Dermis microvascular lymphatic vessel endothelial cell (primary cell): ENCODE results near the gene ZNF236. TPM values are rescaled to one million over a fixed set of nuclear protein-coding genes. Genes with fewer than 3 reads are reported as not detected.
A peak's percentile ranks its signal among the peaks of the same experiment; 100 is the strongest.
"Not testable (repeated sequence)": the region's sequence is repeated elsewhere in the genome, so short reads cannot be mapped to it uniquely, and the experiment has no call there.

Experiments used
- DNase-seq, 2 donors: peaks; one replicate each; pipeline versions ENCODE4 v3.0.0 to v3.0.0-alpha.2; 2010; ENCODE audit warnings: low read depth in 2 of 2
- total RNA-seq: library from RNA; depleted of rRNA; stranded (reverse); fragments of >200 nt; gene quantifications from 2 replicates; pipeline ENCODE4 v1.2.1, GENCODE V29; 2014

Gene ZNF236
- total RNA-seq, 1 donor from 2014 or later = 3.9 TPM

- DNase-seq = no peak
Measured at GRCh38 chr18:76988031-76988826, 165.9 kb downstream of the ZNF236 start.

DNA sequence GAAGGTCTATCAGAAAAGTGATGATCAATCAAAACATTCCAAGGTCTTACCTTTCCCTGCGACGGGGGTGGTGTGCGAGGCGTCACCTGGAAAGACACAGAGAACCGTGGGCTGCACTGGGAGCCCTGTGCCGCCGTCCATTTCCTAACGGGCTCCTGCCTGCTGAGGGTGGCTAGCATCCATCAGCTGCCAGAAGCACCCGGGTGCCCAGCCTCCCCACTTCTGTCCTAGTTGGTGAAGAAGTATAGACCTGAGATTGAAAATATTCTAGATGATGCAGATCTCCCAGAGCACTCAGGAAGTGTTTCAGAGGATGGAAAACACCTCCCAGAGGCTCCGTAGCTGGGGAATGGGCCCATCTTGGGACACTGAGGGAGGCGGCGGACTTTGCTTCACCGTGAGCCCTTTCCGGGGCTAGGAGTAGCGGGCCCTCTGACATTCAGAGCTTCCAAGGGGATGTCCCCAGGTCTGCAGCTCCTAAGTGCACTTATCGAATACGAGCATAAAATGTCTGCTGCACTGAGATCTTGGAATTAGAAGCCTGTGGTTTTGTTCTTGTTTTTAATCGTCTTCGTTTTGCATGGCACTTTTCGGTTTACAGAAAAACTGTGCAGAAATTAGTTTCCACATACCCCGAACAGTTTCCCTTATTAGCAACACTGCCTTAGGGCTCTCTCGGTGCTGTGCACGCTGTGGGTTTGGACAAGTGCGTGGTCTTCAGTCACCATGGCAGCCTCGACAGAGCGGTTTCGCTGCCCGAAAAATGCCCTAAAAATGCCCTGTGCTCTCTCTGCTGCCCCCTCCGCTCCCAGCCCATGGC, 166.7 kb downstream of the ZNF236 start:
- DNase-seq = no peak

DNA sequence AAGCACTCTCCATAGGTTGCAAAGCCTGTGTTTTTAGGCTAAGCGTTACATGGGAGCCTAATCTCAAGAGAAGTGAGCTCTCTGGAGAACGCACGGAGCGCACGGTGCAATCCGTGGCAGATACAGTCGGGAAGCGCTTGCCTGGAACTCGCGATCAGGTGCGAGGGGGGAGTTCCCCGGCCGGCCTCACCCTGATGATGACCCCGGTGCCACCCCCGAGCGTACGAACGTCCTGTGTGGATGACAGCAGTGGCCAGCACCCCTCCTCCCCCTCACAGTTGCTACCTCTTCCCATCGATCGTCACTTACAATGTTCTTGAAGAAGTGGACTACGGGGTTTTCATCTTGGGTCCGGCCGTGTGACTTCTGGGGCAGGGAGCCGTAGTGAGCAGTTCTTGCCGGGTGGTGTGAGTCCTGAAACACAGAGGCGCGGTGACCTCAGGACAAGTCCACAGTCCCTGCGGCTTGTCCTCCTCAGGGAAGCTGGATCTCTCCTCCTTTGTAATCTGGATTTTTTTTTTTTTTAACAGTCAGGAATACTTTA, 167.4 kb downstream of the ZNF236 start:
- no peak for DNase-seq

- DNase-seq = not testable (repeated sequence)
Measured at GRCh38 chr18:76990343-76991020, 168.1 kb downstream of the ZNF236 start.

- no peak for DNase-seq
Measured at GRCh38 chr18:76991021-76991688, 168.8 kb downstream of the ZNF236 start.

- DNase-seq = no peak
Measured at GRCh38 chr18:76992226-76993084, 170.1 kb downstream of the ZNF236 start.

DNA sequence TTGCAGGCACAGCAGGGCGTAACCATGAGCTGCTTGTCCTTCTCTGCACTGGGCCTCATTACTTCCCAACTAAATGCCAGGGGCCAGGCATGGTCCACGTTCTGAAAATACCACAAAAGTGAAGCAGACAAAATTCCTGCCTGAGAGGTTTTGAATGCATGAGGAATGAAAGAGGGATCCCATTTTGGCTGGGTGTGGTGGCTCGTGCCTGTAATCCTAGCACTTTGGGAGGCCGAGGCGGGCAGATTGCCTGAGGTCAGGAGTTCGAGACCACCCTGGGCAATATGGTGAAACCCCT, 170.7 kb downstream of the ZNF236 start:
- no peak for DNase-seq

DNA sequence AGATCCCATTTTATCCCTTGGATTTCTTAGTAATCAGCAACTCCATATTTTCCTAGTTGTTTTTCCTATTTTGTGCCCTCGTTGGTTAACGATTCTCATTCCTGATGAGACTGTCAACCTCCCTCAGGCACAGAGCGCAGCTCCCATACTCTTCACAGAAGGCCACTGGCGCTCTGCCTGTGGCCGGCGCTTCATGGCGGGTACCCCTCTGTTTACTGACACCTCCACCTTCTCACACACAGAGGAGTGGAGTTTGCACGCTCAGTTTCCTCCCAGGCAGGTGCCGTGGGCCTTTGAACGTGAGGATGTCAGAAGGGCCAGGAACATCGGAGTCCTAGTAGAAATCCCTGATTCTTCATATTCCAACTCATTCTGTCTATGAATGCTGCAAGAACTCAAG, 171.2 kb downstream of the ZNF236 start:
- no peak for DNase-seq

DNA sequence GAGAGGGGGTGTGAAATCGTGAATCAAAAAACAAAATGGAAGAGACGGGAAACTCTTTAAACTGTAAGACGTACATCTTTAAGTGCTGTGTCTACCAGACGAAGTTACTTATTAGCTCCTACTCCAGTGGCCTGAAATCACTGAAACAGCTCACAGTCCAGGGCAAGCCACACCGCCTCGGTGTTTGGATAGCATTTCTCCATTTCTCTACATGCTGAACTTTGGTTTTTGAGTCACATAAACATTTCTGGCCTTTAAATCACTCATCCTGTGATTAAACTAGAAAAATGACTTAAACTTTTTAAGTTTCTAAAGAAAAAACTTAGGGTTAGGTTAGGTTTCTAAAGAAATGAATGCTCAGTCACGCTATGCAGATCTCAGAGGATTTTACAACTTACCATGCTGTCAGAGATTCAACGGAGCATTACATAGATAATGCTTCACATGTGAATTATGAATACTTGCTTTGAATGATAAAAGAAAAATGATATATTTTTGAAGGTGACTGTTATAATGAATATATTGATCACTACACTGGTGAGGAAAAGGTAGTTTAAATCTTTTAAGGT, 171.8 kb downstream of the ZNF236 start:
- DNase-seq = no peak

DNA sequence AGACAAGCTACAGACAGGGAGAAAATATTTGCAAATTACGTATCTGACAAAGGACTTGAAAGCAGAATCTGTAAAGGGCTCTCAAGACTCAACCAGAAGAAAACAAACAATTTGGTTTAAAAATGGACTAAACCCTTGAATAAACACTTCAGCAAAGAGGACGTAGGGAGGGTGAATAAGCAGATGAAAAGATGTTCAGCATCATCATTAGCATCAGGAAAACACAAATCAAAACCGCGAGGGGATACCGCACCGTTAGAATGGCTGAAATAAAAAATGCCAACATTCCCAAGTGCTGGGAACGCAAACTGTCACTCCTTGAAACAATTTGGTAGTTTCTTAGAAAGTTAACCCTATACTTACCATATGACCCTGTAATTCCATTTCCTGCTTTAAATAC, 173.5 kb downstream of the ZNF236 start:
- no peak for DNase-seq

DNA sequence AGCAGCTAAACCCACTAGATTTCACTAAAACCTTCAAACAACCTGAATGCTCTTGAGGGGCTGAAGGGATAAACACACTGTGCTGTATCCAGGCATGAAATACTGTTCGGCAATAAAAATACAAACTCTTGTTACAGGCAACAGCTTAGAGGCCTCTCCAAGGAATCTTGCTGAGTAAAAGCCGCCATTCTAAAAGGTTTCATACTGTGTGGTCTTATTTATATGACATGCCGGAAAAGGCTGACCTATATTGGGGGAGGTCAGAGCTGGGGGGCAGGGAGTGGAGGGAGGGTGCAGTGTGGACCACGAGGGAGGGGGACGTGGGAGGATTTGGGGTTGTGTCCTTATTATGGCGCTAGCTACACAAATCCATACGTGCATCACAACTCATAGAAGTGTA, 174.1 kb downstream of the ZNF236 start:
- no peak for DNase-seq

DNA sequence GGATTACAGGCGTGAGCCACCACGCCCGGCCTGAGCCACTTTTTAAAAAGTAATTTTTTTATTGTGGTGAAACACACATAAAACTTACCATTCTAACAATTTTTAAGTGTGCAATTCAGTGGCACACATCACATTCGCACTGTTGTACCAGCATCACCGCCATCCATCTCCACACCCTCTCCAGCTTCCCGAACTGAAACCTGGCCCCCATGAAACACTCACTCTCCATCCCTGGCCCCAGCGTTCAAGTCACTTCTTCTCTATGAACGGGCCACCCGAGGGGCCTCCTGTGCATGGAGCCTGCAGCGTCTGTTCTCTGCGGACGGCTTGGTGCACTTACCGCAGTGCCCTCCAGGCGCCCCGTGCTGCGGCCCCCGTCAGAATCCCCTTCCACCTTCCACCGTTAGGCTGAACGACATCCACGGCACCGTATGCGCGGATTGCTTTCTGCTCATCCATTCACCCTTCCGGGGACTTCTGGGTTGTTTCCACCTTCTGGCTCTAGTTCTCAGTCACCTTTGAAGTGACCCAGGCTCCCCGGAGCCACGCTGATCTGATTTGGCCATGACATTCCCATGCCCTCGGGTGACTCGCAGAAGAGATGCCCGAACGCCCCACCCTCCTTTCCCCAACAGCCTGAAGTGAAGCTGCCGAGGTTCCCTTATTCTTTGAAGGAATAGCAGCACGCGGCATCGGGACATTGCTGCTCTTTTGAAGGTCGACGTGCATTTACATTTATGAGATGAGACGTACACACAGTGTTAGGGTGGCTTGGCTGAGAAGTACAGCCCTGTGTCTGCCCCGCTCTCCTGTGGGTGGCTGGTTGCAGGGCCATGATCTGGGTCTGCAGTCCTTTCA, 175.8 kb downstream of the ZNF236 start:
- DNase-seq = no peak

- DNase-seq = no peak
Measured at GRCh38 chr18:76999077-76999476, 176.7 kb downstream of the ZNF236 start.

DNA sequence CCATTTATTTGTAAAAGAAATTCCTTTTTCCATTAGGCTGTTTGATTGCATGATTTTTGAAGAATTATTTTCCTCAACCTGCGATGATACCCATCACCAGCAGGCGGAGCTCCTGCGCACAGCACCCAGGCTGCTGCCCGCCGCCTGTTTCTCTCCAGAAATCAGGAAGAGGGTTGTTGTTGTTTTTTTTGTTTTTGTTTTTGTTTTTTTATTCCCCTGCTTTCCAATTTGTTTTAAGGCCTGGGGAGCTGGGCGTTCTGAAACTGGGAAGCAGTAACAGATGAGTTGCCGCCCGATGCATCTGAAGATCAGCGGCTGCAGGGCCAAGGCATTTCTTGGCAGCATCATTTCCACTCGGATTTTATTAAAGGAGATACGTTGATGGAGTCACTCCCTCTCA, 178.2 kb downstream of the ZNF236 start:
- peak in 1 of 2 donors; percentile 33 for DNase-seq

- DNase-seq = no peak
Measured at GRCh38 chr18:77001041-77001440, 178.7 kb downstream of the ZNF236 start.

DNA sequence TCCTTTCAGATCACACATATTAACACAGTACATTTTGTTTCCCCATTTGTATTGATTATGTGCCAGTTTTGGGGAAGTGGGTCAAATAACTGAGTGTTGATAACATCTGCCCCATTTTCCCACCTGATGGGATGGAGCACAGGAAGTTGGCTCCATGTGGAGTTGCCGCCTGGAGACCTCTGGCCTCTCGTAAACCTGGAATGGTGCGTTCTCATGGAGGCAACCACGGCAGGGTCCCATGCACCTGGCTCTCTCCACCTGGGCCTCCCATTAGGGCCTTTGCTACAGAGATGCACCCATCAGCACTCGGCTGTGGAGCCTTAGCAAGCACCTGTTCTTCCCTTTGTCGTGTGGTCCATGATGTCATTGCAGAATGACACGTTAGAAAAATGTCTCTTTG, 179.6 kb downstream of the ZNF236 start:
- DNase-seq = no peak

GRCh38 chr18:77002496-77002895, 180.1 kb downstream of the ZNF236 start:
- no peak for DNase-seq

GRCh38 chr18:77003316-77003715, 181.0 kb downstream of the ZNF236 start:
- DNase-seq = no peak
